ENCODE results near the gene PCBP3.
A peak's percentile ranks its signal among the peaks of the same experiment; 100 is the strongest.

The PCBP3 gene

DNA sequence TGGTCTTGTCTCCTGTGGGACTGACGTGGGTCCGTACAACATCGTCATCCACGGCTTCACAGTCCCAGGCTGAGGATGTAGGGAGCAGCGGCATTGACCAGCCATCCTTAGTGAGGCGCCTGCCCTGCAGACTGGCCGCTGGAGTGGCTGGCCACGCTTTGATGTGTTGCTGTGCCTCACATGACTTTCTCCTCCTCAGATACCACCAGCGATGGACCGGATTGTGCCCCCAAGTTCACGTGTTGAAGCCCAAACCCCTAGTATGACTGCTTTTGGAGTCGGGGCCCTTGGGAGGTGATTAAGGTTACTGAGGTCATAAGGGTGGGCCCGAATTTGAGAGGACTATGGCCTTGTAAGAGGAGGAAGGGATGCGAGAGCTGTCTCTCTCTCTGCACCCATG is 122.5 kb downstream of the PCBP3 start:
- 99% methylated on average over 8 of the region's 14 CpGs for WGBS (ENCODE audit: insufficient coverage)
- Histone ChIP-seq H3K4me1 (ENCODE audit: control extremely low read depth in 1 of 4, control insufficient read depth in 4 of 4, insufficient read depth in 4 of 4, low read length in 3 of 4) (peaks cover 0 to 2% (median 0%) of the 10 kb centered on the region in 4 experiments), H3K4me3 (ENCODE audit: control insufficient read depth in 1 of 7, extremely low read depth in 1 of 7, insufficient read depth in 4 of 7, low read depth in 2 of 7, low read length in 6 of 7) (no peak overlapping the region), H3K27me3 (replicated peaks in 2 of 5; ENCODE audit: control insufficient read depth in 4 of 5, insufficient read depth in 5 of 5, low read length in 4 of 5) (no peaks in the 10 kb centered on the region), H3K27ac (ENCODE audit: insufficient read depth in 1 of 2, low read depth in 1 of 2, low read length in 2 of 2, poor library complexity in 1 of 2, severe bottlenecking in 2 of 2) (no peak overlapping the region), H3K36me3 (ENCODE audit: control insufficient read depth in 4 of 4, insufficient read depth in 4 of 4, low read length in 3 of 4) (peaks cover 0 to 2% (median 0%) of the 10 kb centered on the region in 4 experiments), H3K9me3 (ENCODE audit: control extremely low read depth in 1 of 5, control insufficient read depth in 4 of 5, insufficient read depth in 2 of 5, low read depth in 1 of 5, low read length in 4 of 5) (no peaks in the 10 kb centered on the region)
- no peak for DNase-seq
- POLR2A ChIA-PET: no interaction called here
- CTCF ChIA-PET: no interaction called here

DNA sequence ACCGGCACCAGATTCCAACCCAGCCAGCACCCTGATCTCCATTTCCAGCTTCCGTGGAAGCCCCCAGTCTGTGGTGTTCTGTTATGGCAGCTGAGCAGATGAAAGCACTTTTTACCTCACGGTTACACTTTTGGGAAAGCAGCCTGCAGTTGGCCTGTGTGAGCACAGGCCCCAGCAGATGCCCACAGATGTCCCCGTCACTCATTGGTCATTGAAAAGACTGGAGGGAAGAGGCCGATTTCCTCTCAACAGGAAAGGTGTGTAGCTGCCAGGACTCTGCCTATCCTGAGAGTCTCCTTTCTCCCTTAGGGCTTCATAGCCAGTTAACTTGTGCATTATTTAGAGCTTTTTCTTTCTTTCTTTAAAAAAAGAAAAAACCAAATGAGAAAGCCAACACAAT is 123.0 kb downstream of the PCBP3 start:
- POLR2A ChIA-PET: no interaction called here
- no peak for DNase-seq
- Histone ChIP-seq H3K36me3 (ENCODE audit: control insufficient read depth in 4 of 4, insufficient read depth in 4 of 4, low read length in 3 of 4) (peaks cover 0 to 2% (median 0%) of the 10 kb centered on the region in 4 experiments), H3K27ac (ENCODE audit: insufficient read depth in 1 of 2, low read depth in 1 of 2, low read length in 2 of 2, poor library complexity in 1 of 2, severe bottlenecking in 2 of 2) (no peak overlapping the region), H3K9me3 (ENCODE audit: control extremely low read depth in 1 of 5, control insufficient read depth in 4 of 5, insufficient read depth in 2 of 5, low read depth in 1 of 5, low read length in 4 of 5) (no peaks in the 10 kb centered on the region), H3K4me3 (ENCODE audit: control insufficient read depth in 1 of 7, extremely low read depth in 1 of 7, insufficient read depth in 4 of 7, low read depth in 2 of 7, low read length in 6 of 7) (no peak overlapping the region), H3K4me1 (ENCODE audit: control extremely low read depth in 1 of 4, control insufficient read depth in 4 of 4, insufficient read depth in 4 of 4, low read length in 3 of 4) (peaks cover 0 to 2% (median 0%) of the 10 kb centered on the region in 4 experiments), H3K27me3 (replicated peaks in 2 of 5; ENCODE audit: control insufficient read depth in 4 of 5, insufficient read depth in 5 of 5, low read length in 4 of 5) (no peaks in the 10 kb centered on the region)
- 100% methylated on average over 3 of the region's 5 CpGs for WGBS (ENCODE audit: insufficient coverage)
- CTCF ChIA-PET: no interaction called here

DNA sequence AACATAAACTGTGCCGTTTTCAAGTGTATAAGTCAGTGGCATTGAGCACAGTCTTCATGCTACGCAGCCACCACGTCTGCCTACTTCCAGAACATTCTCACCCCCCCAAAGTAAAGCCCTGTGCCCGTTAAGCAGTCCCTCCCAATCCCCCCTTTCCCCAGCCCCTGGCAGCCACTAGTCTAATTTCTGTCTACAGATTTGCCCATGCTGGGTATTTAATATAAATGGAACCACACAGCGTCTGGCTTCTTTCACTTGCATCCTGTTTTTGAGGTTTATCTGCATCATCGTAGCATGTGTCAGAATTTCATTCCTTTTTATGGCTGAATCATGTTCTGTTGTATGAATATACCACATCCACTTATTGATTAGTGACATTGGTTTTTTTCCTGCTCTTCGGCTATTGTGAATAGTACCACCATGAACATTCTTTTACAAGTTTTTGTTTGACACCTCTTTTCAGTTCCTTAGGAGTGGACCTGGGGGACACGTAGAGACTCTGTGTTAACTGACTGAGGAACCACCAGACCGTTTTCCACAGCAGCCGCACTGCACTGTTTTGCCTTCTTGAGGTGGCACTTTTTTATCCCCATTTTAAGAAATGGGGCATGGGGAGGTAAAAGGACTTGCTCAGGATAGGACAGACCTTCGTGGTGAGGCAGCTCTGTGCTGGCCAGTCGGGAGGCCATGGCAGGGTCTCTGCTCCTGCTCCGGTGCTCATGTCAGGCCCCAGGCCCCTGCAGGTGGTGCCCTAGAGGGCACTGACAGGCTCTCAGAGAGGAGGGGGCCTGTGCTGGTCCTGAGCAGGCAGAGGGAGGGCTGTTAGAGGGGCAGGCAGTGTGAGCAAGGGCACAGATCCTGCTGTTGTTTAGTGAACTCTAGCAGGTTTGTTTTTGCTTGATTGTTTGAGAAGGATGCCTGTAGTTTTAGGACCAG is 123.8 kb downstream of the PCBP3 start:
- Histone ChIP-seq H3K9me3 (ENCODE audit: control extremely low read depth in 1 of 5, control insufficient read depth in 4 of 5, insufficient read depth in 2 of 5, low read depth in 1 of 5, low read length in 4 of 5) (no peaks in the 10 kb centered on the region), H3K27me3 (replicated peaks in 2 of 5; ENCODE audit: control insufficient read depth in 4 of 5, insufficient read depth in 5 of 5, low read length in 4 of 5) (no peaks in the 10 kb centered on the region), H3K4me3 (ENCODE audit: control insufficient read depth in 1 of 7, extremely low read depth in 1 of 7, insufficient read depth in 4 of 7, low read depth in 2 of 7, low read length in 6 of 7) (no peak overlapping the region), H3K4me1 (ENCODE audit: control extremely low read depth in 1 of 4, control insufficient read depth in 4 of 4, insufficient read depth in 4 of 4, low read length in 3 of 4) (peaks cover 0 to 2% (median 0%) of the 10 kb centered on the region in 4 experiments), H3K27ac (ENCODE audit: insufficient read depth in 1 of 2, low read depth in 1 of 2, low read length in 2 of 2, poor library complexity in 1 of 2, severe bottlenecking in 2 of 2) (no peak overlapping the region), H3K36me3 (ENCODE audit: control insufficient read depth in 4 of 4, insufficient read depth in 4 of 4, low read length in 3 of 4) (peaks cover 0 to 2% (median 0%) of the 10 kb centered on the region in 4 experiments)
- ChIA-PET CTCF (no interaction called here), POLR2A (no interaction called here)
- WGBS (ENCODE audit: insufficient coverage): 79% methylated on average over 9 of the region's 13 CpGs
- peak; percentile 6 to 60 (median 45) for DNase-seq

DNA sequence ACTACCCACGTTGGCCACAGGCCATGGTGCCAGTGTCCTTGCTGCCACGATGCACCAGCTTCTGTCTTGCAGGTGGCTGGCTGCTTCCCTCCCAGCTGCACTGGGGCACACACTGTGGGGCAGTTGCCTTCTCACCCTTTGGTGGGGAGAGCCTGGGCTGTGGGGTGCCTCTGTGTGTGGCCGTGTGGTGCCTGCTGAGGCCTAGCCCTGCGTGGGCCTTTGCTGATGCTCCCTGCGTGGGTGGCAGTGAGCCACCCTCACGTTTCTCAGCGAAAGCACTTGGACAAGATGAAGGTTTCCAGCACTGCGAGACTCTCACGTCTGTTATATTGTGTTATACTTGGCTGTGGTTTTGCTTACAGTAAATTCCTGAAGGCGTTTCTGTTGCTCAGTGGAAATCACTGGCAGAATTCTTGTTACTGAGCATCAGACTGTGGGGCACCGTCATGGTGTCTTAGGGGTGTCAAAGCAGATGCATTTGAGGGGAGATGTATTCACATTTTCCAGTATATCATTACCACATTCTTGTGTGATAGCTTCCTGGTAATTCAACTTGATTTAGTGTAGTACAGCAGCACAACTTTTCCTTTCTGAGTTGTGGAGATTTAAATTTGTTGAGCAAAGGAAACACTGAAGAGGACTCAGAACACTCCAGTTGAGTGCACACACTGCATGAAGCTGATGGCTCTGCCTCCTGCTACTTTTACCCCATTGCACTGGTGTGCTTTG is 124.7 kb downstream of the PCBP3 start:
- CTCF ChIA-PET: interaction anchor here (1.2 kb wide), 1 partner anchor 16 kb away, joined by 3 read pairs; no protein-coding TSS in a partner anchor
- POLR2A ChIA-PET: no interaction called here
- peaks cover 0 to 2% (median 0%) of the 10 kb centered on the region in 4 experiments for H3K4me1 ChIP-seq (ENCODE audit: control extremely low read depth in 1 of 4, control insufficient read depth in 4 of 4, insufficient read depth in 4 of 4, low read length in 3 of 4)
- no peak overlapping the region for H3K27ac ChIP-seq (ENCODE audit: insufficient read depth in 1 of 2, low read depth in 1 of 2, low read length in 2 of 2, poor library complexity in 1 of 2, severe bottlenecking in 2 of 2)
- H3K36me3 ChIP-seq (ENCODE audit: control insufficient read depth in 4 of 4, insufficient read depth in 4 of 4, low read length in 3 of 4): peaks cover 0 to 2% (median 0%) of the 10 kb centered on the region in 4 experiments
- H3K4me3 ChIP-seq (ENCODE audit: control insufficient read depth in 1 of 7, extremely low read depth in 1 of 7, insufficient read depth in 4 of 7, low read depth in 2 of 7, low read length in 6 of 7): no peak overlapping the region
- WGBS (ENCODE audit: insufficient coverage): 95% methylated on average over 10 of the region's 11 CpGs
- DNase-seq: no peak
- no peaks in the 10 kb centered on the region for H3K9me3 ChIP-seq (ENCODE audit: control extremely low read depth in 1 of 5, control insufficient read depth in 4 of 5, insufficient read depth in 2 of 5, low read depth in 1 of 5, low read length in 4 of 5)
- H3K27me3 ChIP-seq (replicated peaks in 2 of 5; ENCODE audit: control insufficient read depth in 4 of 5, insufficient read depth in 5 of 5, low read length in 4 of 5): no peaks in the 10 kb centered on the region

DNA sequence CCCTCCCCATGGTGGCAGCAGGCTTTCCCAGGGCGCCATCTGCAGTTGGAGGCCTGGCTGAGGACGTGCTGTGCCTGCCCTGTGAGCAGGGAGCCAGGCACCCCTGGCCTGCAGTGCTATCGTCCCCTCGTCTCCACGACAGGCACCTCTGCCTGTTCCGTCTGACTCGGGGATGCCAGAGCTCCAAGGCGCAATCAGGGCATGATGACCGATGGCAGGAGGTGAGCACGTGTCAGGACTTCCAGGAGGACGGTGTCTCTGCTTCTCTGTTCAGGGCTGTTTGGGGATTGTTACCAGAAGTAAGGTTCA is 125.2 kb downstream of the PCBP3 start:
- DNase-seq: no peak
- Histone ChIP-seq H3K27ac (ENCODE audit: insufficient read depth in 1 of 2, low read depth in 1 of 2, low read length in 2 of 2, poor library complexity in 1 of 2, severe bottlenecking in 2 of 2) (no peak overlapping the region), H3K36me3 (ENCODE audit: control insufficient read depth in 4 of 4, insufficient read depth in 4 of 4, low read length in 3 of 4) (peaks cover 0 to 2% (median 0%) of the 10 kb centered on the region in 4 experiments), H3K4me3 (ENCODE audit: control insufficient read depth in 1 of 7, extremely low read depth in 1 of 7, insufficient read depth in 4 of 7, low read depth in 2 of 7, low read length in 6 of 7) (no peak overlapping the region), H3K27me3 (replicated peaks in 2 of 5; ENCODE audit: control insufficient read depth in 4 of 5, insufficient read depth in 5 of 5, low read length in 4 of 5) (no peaks in the 10 kb centered on the region), H3K4me1 (ENCODE audit: control extremely low read depth in 1 of 4, control insufficient read depth in 4 of 4, insufficient read depth in 4 of 4, low read length in 3 of 4) (peaks cover 0 to 2% (median 0%) of the 10 kb centered on the region in 4 experiments), H3K9me3 (ENCODE audit: control extremely low read depth in 1 of 5, control insufficient read depth in 4 of 5, insufficient read depth in 2 of 5, low read depth in 1 of 5, low read length in 4 of 5) (peaks cover 0 to 4% (median 0%) of the 10 kb centered on the region in 5 experiments)
- POLR2A ChIA-PET: no interaction called here
- WGBS (ENCODE audit: insufficient coverage): over 99% methylated on average over 10 of the region's 11 CpGs
- CTCF ChIA-PET: interaction anchor here (1.2 kb wide), 1 partner anchor 16 kb away, joined by 3 read pairs; no protein-coding TSS in a partner anchor

DNA sequence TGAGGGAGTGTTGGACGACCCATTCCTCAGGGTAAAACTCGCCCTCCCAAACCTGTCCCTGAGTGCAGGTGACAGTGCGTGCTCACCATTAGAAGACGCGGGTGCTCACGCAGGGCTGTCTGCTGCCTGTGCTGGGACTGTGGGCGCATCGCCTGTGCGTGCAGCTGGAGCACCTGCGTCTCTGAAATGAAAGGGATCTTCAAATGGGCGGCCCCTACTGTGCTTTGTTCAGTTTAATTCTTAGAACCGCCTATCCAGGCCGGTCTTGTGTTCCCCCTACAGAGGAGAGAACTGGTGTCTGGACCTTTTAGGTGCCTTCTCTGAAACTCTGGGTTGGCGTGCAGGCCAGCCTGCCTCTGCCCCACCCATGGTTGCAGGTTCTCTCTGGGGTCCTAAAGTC is 125.8 kb downstream of the PCBP3 start:
- no peak overlapping the region for H3K4me3 ChIP-seq (ENCODE audit: control insufficient read depth in 1 of 7, extremely low read depth in 1 of 7, insufficient read depth in 4 of 7, low read depth in 2 of 7, low read length in 6 of 7)
- WGBS (ENCODE audit: insufficient coverage): over 99% methylated on average over 14 of the region's 14 CpGs
- peaks cover 0 to 2% (median 0%) of the 10 kb centered on the region in 4 experiments for H3K4me1 ChIP-seq (ENCODE audit: control extremely low read depth in 1 of 4, control insufficient read depth in 4 of 4, insufficient read depth in 4 of 4, low read length in 3 of 4)
- peaks cover 0 to 2% (median 0%) of the 10 kb centered on the region in 4 experiments for H3K36me3 ChIP-seq (ENCODE audit: control insufficient read depth in 4 of 4, insufficient read depth in 4 of 4, low read length in 3 of 4)
- H3K27ac ChIP-seq (ENCODE audit: insufficient read depth in 1 of 2, low read depth in 1 of 2, low read length in 2 of 2, poor library complexity in 1 of 2, severe bottlenecking in 2 of 2): no peak overlapping the region
- no peak for DNase-seq
- ChIA-PET CTCF (interaction anchor here (1.2 kb wide), 1 partner anchor 17 kb away, joined by 3 read pairs; no protein-coding TSS in a partner anchor), POLR2A (no interaction called here)
- no peaks in the 10 kb centered on the region for H3K27me3 ChIP-seq (replicated peaks in 2 of 5; ENCODE audit: control insufficient read depth in 4 of 5, insufficient read depth in 5 of 5, low read length in 4 of 5)
- H3K9me3 ChIP-seq (ENCODE audit: control extremely low read depth in 1 of 5, control insufficient read depth in 4 of 5, insufficient read depth in 2 of 5, low read depth in 1 of 5, low read length in 4 of 5): peaks cover 0 to 4% (median 0%) of the 10 kb centered on the region in 5 experiments

DNA sequence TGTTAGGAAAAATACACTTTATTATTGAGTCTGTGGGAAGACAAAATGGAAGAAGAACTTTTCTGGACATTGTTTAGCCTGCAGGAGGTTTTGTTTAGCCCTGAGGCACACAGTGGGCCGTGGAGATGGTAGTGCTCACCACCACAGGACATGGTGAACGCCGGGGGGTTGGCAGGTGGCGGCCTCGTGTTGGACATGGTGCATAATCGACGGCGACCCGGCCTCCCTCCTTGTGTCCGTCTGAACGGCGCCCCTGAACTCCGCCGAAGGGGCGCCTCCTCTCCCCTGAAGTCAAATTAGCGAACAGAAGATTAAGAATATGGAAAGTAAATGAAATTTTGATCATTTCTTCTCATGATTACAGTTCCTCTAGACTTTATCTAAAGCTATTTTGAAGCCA is 126.4 kb downstream of the PCBP3 start:
- Histone ChIP-seq H3K4me1 (ENCODE audit: control extremely low read depth in 1 of 4, control insufficient read depth in 4 of 4, insufficient read depth in 4 of 4, low read length in 3 of 4) (peaks cover 0 to 5% (median 0%) of the 10 kb centered on the region in 4 experiments), H3K27ac (ENCODE audit: insufficient read depth in 1 of 2, low read depth in 1 of 2, low read length in 2 of 2, poor library complexity in 1 of 2, severe bottlenecking in 2 of 2) (no peak overlapping the region), H3K4me3 (ENCODE audit: control insufficient read depth in 1 of 7, extremely low read depth in 1 of 7, insufficient read depth in 4 of 7, low read depth in 2 of 7, low read length in 6 of 7) (no peak overlapping the region), H3K36me3 (ENCODE audit: control insufficient read depth in 4 of 4, insufficient read depth in 4 of 4, low read length in 3 of 4) (peaks cover 0 to 2% (median 0%) of the 10 kb centered on the region in 4 experiments), H3K27me3 (replicated peaks in 2 of 5; ENCODE audit: control insufficient read depth in 4 of 5, insufficient read depth in 5 of 5, low read length in 4 of 5) (no peaks in the 10 kb centered on the region), H3K9me3 (ENCODE audit: control extremely low read depth in 1 of 5, control insufficient read depth in 4 of 5, insufficient read depth in 2 of 5, low read depth in 1 of 5, low read length in 4 of 5) (peaks cover 0 to 4% (median 0%) of the 10 kb centered on the region in 5 experiments)
- POLR2A ChIA-PET: no interaction called here
- no peak for DNase-seq
- CTCF ChIA-PET: no interaction called here
- 98% methylated on average over 9 of the region's 16 CpGs for WGBS (ENCODE audit: insufficient coverage)

Data from common myeloid progenitor, CD34-positive (primary cell).